Cardiac muscle cell (in vitro differentiated cells and primary cell): ENCODE measurements around the gene CD72. TPM values are rescaled to one million over a fixed set of nuclear protein-coding genes. Genes with fewer than 3 reads are reported as not detected.

ENCODE experiments used
- DNase-seq, 2 donors: peaks; one replicate each; pipeline versions ENCODE4 v3.0.0 to v3.0.0-alpha.2; 2010 to 2017; ENCODE audit warnings: low read depth in 1 of 2, low spot score in 1 of 2
- H3K27ac ChIP-seq: fragments of 200-600 bp; sonication (generic); 2 replicates; pipeline ENCODE4 v1.5.1; 2016
- H3K27me3 ChIP-seq: fragments of 200-600 bp; sonication (generic); 2 replicates; pipeline ENCODE4 v1.6.0; 2016; ENCODE audit warnings: control low read depth
- H3K36me3 ChIP-seq: fragments of 200-600 bp; sonication (generic); 2 replicates; pipeline ENCODE4 v1.5.1; 2016; ENCODE audit warnings: control low read depth
- H3K4me1 ChIP-seq: fragments of 200-600 bp; sonication (generic); 2 replicates; pipeline ENCODE4 v1.8.1; 2017; ENCODE audit warnings: low read depth, mild to moderate bottlenecking, mixed run types
- H3K4me3 ChIP-seq: fragments of 200-600 bp; sonication (generic); 2 replicates; pipeline ENCODE4 v1.5.1; 2016; ENCODE audit warnings: mild to moderate bottlenecking
- H3K9me3 ChIP-seq: fragments of 200-600 bp; sonication (generic); 2 replicates; pipeline ENCODE4 v1.5.1; 2017; ENCODE audit warnings: low read depth, mild to moderate bottlenecking, control low read depth
- polyA plus RNA-seq: library from polyadenylated mRNA; unstranded; fragments of >200 nt; fragmentation: Nextera tagmentation; extraction: Ambion mirVana; gene quantifications from 2 replicates; pipeline ENCODE4 v1.2.1, GENCODE V29; 2016
- total RNA-seq: library from RNA; depleted of rRNA; stranded (reverse); fragments of >200 nt; gene quantifications from 2 replicates; pipeline ENCODE4 v1.2.3, GENCODE V29; 2016
- TF ChIP-seq, protein P1 (sequence below): IDR thresholded peaks from 2 replicates; pipeline ENCODE4 v1.5.1; 2012; ENCODE audit warnings: low read depth, mild to moderate bottlenecking, low read length

CD72 gene
- total and polyA plus RNA-seq, 2 experiments from 2014 or later: 2.3 to 5.1 TPM

- peak within 1 kb of the TSS; percentile 47 for H3K4me3 ChIP-seq
- H3K4me1 ChIP-seq: peaks cover 12% of the 10 kb centered on the region
- TF ChIP-seq, protein P1, sequence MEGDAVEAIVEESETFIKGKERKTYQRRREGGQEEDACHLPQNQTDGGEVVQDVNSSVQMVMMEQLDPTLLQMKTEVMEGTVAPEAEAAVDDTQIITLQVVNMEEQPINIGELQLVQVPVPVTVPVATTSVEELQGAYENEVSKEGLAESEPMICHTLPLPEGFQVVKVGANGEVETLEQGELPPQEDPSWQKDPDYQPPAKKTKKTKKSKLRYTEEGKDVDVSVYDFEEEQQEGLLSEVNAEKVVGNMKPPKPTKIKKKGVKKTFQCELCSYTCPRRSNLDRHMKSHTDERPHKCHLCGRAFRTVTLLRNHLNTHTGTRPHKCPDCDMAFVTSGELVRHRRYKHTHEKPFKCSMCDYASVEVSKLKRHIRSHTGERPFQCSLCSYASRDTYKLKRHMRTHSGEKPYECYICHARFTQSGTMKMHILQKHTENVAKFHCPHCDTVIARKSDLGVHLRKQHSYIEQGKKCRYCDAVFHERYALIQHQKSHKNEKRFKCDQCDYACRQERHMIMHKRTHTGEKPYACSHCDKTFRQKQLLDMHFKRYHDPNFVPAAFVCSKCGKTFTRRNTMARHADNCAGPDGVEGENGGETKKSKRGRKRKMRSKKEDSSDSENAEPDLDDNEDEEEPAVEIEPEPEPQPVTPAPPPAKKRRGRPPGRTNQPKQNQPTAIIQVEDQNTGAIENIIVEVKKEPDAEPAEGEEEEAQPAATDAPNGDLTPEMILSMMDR: peak; percentile 34
- peak; percentile 79 to 90 for DNase-seq
- H3K27ac ChIP-seq: no peak within 1 kb of the TSS
- H3K27me3 ChIP-seq: no peaks in the 10 kb centered on the region
- H3K9me3 ChIP-seq: no peaks in the 10 kb centered on the region
- H3K36me3 ChIP-seq: no peaks in the 10 kb centered on the region
Measured at GRCh38 chr9:35664531-35665470, 46.6 kb upstream of the CD72 start, which contains the start of gene ARHGEF39. ARHGEF39 (minus strand) TSS chr9:35665195; CDS start chr9:35665169, 26 bp downstream.

- peaks cover 19% of the 10 kb centered on the region for H3K4me1 ChIP-seq
- peak overlapping the region; percentile 99 for H3K27ac ChIP-seq
- no peaks in the 10 kb centered on the region for H3K9me3 ChIP-seq
- DNase-seq: no peak
- no peak overlapping the region for H3K4me3 ChIP-seq
- H3K36me3 ChIP-seq: no peaks in the 10 kb centered on the region
- no peaks in the 10 kb centered on the region for H3K27me3 ChIP-seq
- TF ChIP-seq, protein P1: no peak
Measured at GRCh38 chr9:35662437-35662836, 44.2 kb upstream of the CD72 start.

GRCh38 chr9:35661756-35662350, 43.6 kb upstream of the CD72 start:
- Histone ChIP-seq H3K9me3 (no peaks in the 10 kb centered on the region), H3K4me3 (no peak overlapping the region), H3K27ac (peak overlapping the region; percentile 99), H3K4me1 (peaks cover 19% of the 10 kb centered on the region), H3K27me3 (no peaks in the 10 kb centered on the region), H3K36me3 (no peaks in the 10 kb centered on the region)
- TF ChIP-seq, protein P1: no peak
- no peak for DNase-seq

- DNase-seq: peak; percentile 42 to 78
- peak overlapping the region; percentile 99 for H3K27ac ChIP-seq
- TF ChIP-seq, protein P1: peak; percentile 37
Measured at GRCh38 chr9:35660966-35661415, 42.8 kb upstream of the CD72 start.

DNA sequence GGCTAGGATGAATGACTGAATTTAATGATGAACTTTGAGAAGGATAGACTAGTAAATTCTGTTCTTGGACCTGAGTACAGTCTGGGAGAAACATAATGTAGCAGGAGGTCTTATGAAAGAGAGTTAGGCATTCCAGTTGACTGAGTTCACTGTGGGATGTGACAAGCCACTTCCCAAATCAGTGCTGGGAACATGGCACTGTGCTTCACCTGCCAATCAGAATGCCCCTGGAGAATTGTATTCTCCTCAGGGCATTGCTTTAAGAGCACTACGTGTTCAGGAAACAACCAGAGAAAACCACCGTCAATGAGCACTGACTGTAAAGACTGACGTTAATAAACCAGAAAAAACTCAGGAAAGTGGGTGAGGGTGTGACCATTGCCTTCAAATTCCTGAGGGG, 41.1 kb upstream of the CD72 start:
- Histone ChIP-seq H3K36me3 (no peaks in the 10 kb centered on the region), H3K27ac (peak overlapping the region; percentile 99), H3K4me1 (peaks cover 21% of the 10 kb centered on the region), H3K4me3 (peak overlapping the region; percentile 79), H3K27me3 (no peaks in the 10 kb centered on the region), H3K9me3 (no peaks in the 10 kb centered on the region)
- TF ChIP-seq, protein P1: no peak
- peak in 1 of 2 donors; percentile 68 for DNase-seq

More at GRCh38 chr9:35660966-35661415, 42.8 kb upstream of the CD72 start:
- H3K4me3 ChIP-seq: no peak overlapping the region
- no peaks in the 10 kb centered on the region for H3K36me3 ChIP-seq
- H3K4me1 ChIP-seq: peaks cover 21% of the 10 kb centered on the region
- H3K27me3 ChIP-seq: no peaks in the 10 kb centered on the region
- H3K9me3 ChIP-seq: no peaks in the 10 kb centered on the region
